A673 (cell line): ENCODE results near the gene RIPOR2. TPM values are rescaled to one million over a fixed set of nuclear protein-coding genes. Genes with fewer than 3 reads are reported as not detected.

Source experiments
- BruUV-seq: library from RNA; stranded (reverse); fragments of 400-500 nt; replicated peaks from 2 replicates; lab custom pipeline; 2021; lab: Mats Ljungman, UMichigan
- CTCF ChIA-PET: fragments of 300-600 bp; sonication (Branson Sonifier 250); formaldehyde crosslinking; loops from one replicate; lab custom pipeline; 2022; ENCODE audit warnings: antibody characterized with exemption; lab: Charles Lee
- POLR2A ChIA-PET: fragments of 300-600 bp; sonication (Branson Sonifier 250); formaldehyde crosslinking; loops from one replicate; lab custom pipeline; 2022; ENCODE audit warnings: antibody characterized with exemption; ENCODE audit not compliant: low non-redundant PET; lab: Charles Lee
- DNase-seq: peaks from one replicate; pipeline ENCODE4 v3.0.0-alpha.2; 2015; ENCODE audit warnings: low spot score
- H3K27ac ChIP-seq: fragments of 200-600 bp; sonication (generic); 2 replicates; pipeline ENCODE4 v1.5.1; 2016; ENCODE audit warnings: mixed run types, low read depth, mild to moderate bottlenecking, mixed read lengths, antibody characterized with exemption, low read length; ENCODE audit not compliant: poor library complexity, severe bottlenecking
- H3K27me3 ChIP-seq: fragments of 200-600 bp; sonication (generic); replicated peaks from 2 replicates; pipeline ENCODE4 v1.6.1; 2017; ENCODE audit warnings: mixed run types, low read depth, mild to moderate bottlenecking, mixed read lengths, antibody characterized with exemption, low read length; ENCODE audit not compliant: insufficient read depth, poor library complexity
- H3K36me3 ChIP-seq: fragments of 200-600 bp; sonication (generic); 2 replicates; pipeline ENCODE4 v1.6.1; 2016; ENCODE audit warnings: mixed run types, mild to moderate bottlenecking, mixed read lengths, antibody characterized with exemption, low read length; ENCODE audit not compliant: insufficient read depth, poor library complexity, severe bottlenecking
- H3K4me1 ChIP-seq: fragments of 200-600 bp; sonication (generic); 2 replicates; pipeline ENCODE4 v1.6.1; 2017; ENCODE audit warnings: mixed run types, mild to moderate bottlenecking, mixed read lengths, antibody characterized with exemption, low read length; ENCODE audit not compliant: insufficient read depth, poor library complexity, severe bottlenecking
- H3K4me3 ChIP-seq: fragments of 200-600 bp; sonication (generic); 2 replicates; pipeline ENCODE4 v1.5.1; 2016; ENCODE audit warnings: low read depth, mixed run types, mild to moderate bottlenecking, mixed read lengths, low read length; ENCODE audit not compliant: poor library complexity, severe bottlenecking
- H3K9me3 ChIP-seq: fragments of 200-600 bp; sonication (generic); 2 replicates; pipeline ENCODE4 v1.6.1; 2016; ENCODE audit warnings: mixed run types, low read depth, mild to moderate bottlenecking, mixed read lengths, antibody characterized with exemption, low read length; ENCODE audit not compliant: poor library complexity, severe bottlenecking
- EZH2 ChIP-seq: fragments of 200-600 bp; sonication (generic); IDR thresholded peaks from 2 replicates; pipeline ENCODE4 v1.6.1; 2017; ENCODE audit warnings: borderline replicate concordance, low read depth, mild to moderate bottlenecking, mixed read lengths, antibody characterized with exemption, low read length; ENCODE audit not compliant: poor library complexity, severe bottlenecking
- intact Hi-C: fragments of 100-400 bp; cut with micrococcal nuclease; formaldehyde crosslinking; loops from one replicate; pipeline ENCODE4 v1.10.0; 2022; ENCODE audit not compliant: unreplicated experiment
- total RNA-seq: library from RNA; stranded (reverse); gene quantifications from 2 replicates; pipeline ENCODE4 v1.2.3, GENCODE V29; 2021
- TF ChIP-seq, protein P1 (sequence below): fragments of 300-800, 200-600 bp; sonication (generic); conservative IDR thresholded peaks from 2 replicates; pipeline ENCODE4 v1.5.1; 2017; ENCODE audit warnings: low read depth, mild to moderate bottlenecking, antibody characterized with exemption, low read length, moderate library complexity, mixed read lengths

The RIPOR2 gene
- total RNA-seq, 1 experiment from 2014 or later, result 0.17 TPM

DNA sequence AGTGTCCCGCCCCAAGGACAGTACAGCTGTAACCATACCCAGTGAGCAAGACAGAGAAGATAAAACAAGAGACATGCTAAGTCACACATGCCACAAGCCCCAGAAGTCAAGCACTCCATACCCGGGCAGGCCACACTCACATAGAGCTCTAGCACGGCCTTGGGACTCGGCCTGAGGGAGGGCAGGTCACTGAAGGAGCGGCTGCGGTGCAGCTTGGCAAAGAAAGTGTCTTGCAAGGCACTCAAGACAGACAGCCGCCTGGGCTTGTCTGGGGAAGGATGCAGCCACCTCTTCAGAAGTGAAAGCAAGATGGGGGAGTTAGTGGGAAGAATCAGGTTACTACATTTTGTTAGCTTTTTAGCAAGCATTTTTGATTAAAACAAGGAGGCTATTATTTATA is 88.4 kb downstream of the RIPOR2 start:
- Histone ChIP-seq H3K36me3 (no peaks in the 10 kb centered on the region), H3K27ac (no peak overlapping the region), H3K4me3 (no peak overlapping the region), H3K27me3 (no peaks in the 10 kb centered on the region), H3K9me3 (no peaks in the 10 kb centered on the region), H3K4me1 (no peaks in the 10 kb centered on the region)
- BruUV-seq, result no TSS peak
- ChIA-PET POLR2A (no interaction called here), CTCF (no interaction called here)
- no peak for DNase-seq
- intact Hi-C loops, result no loop called here
- TF ChIP-seq, protein P1, sequence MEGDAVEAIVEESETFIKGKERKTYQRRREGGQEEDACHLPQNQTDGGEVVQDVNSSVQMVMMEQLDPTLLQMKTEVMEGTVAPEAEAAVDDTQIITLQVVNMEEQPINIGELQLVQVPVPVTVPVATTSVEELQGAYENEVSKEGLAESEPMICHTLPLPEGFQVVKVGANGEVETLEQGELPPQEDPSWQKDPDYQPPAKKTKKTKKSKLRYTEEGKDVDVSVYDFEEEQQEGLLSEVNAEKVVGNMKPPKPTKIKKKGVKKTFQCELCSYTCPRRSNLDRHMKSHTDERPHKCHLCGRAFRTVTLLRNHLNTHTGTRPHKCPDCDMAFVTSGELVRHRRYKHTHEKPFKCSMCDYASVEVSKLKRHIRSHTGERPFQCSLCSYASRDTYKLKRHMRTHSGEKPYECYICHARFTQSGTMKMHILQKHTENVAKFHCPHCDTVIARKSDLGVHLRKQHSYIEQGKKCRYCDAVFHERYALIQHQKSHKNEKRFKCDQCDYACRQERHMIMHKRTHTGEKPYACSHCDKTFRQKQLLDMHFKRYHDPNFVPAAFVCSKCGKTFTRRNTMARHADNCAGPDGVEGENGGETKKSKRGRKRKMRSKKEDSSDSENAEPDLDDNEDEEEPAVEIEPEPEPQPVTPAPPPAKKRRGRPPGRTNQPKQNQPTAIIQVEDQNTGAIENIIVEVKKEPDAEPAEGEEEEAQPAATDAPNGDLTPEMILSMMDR, result no peak
- TF ChIP-seq EZH2, result no peak

DNA sequence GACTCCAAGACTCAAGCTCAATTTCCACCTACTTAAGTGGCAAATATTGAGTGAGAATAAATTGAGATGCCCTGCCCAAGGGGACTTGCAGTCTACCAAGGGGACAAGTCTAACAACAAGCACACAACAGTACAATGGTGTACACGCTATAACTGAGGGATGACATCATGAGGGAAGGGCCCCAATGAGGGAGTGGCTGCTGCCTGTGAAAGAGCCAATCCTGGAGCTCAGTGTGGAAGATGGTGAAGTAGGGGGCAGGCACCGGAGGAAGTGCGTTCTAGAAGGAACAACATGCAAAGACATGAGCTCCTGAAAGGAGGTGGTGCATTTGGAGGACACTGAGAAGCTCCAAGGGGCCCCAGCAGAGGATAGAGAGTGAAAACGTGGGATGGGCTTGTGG is 90.2 kb downstream of the RIPOR2 start:
- POLR2A ChIA-PET, result no interaction called here
- no TSS peak for BruUV-seq

DNA sequence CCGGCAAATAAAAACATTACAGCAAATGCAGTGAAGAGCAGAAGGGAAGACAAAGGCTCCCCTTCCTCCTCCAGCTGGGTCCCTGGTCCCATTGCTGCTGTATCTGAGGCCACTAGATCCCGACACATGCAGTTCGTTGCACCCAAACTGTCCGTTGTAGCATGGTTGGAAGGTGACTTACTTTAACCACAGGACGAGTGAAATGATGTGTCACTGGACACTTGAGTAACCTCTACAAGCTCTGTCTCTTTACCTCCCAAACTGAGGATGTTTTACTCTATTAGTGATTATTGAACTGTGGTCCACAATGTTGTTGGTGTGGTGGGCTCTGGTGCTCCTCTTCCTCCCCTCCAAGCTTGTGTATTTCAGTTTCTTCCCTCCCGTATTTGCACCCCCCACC is 90.9 kb downstream of the RIPOR2 start:
- Histone ChIP-seq H3K4me3 (no peak overlapping the region), H3K36me3 (no peaks in the 10 kb centered on the region), H3K27ac (no peak overlapping the region), H3K27me3 (peaks cover 4% of the 10 kb centered on the region), H3K9me3 (no peaks in the 10 kb centered on the region), H3K4me1 (no peaks in the 10 kb centered on the region)
- ChIA-PET CTCF (no interaction called here), POLR2A (no interaction called here)
- no TSS peak for BruUV-seq
- TF ChIP-seq EZH2, result no peak
- TF ChIP-seq, protein P1, result no peak
- no peak for DNase-seq
- intact Hi-C loops, result no loop called here

More for the DNA sequence above, 90.2 kb downstream of the RIPOR2 start:
- Histone ChIP-seq H3K27me3 (peaks cover 4% of the 10 kb centered on the region), H3K9me3 (no peaks in the 10 kb centered on the region), H3K4me3 (no peak overlapping the region), H3K36me3 (no peaks in the 10 kb centered on the region), H3K4me1 (no peaks in the 10 kb centered on the region), H3K27ac (no peak overlapping the region)
- no peak for TF ChIP-seq EZH2
- TF ChIP-seq, protein P1, result no peak
- no peak for DNase-seq
- CTCF ChIA-PET, result no interaction called here
- intact Hi-C loops, result no loop called here
